DND-41 (cell line): ENCODE data around the gene PROCR.

Source experiments
- CTCF ChIP-seq: IDR thresholded peaks from 2 replicates; pipeline ENCODE4 v1.5.1; 2012; ENCODE audit warnings: borderline replicate concordance, low read length, moderate library complexity, mild to moderate bottlenecking; ENCODE audit not compliant: poor library complexity, severe bottlenecking; ENCODE audit errors: extremely low read depth
- EZH2 ChIP-seq: IDR thresholded peaks from 3 replicates; pipeline ENCODE4 v1.6.1; 2012; ENCODE audit warnings: borderline replicate concordance, low read depth, mild to moderate bottlenecking, moderate library complexity, low read length, inconsistent platforms; ENCODE audit not compliant: severe bottlenecking

DNA sequence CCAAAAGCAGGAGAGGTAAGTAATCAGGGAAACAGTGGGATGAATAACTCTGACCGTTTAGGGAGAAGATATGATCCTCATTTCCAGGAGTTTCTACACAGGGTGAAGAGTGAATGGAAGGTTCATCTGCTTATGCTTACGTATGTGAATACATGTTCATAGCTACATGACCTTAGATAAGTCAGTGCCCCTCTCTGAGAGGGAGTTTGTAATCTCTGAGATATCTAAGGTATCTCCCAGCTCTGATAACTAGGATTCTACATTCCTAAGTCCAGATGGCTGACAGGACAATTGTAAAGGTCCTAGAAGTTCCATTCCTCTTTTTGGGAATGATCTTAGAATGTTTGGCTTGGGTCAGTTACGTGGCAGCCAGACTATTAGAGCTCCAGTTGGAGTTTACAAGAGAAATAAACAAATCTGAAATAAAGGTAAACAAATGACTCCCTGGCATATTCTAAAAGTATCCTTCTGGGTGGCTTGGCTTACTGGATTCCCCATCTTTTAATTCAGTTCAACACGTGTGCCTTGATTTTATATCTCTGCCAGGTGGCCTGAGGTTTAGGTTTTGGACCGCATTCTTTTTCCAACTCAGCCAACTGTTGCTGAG, 15.8 kb downstream of the PROCR start:
- TF ChIP-seq CTCF (no peak), EZH2 (no peak)
